ENCODE measurements around the gene CNTNAP3.
"Not testable (repeated sequence)": the region's sequence is repeated elsewhere in the genome, so short reads cannot be mapped to it uniquely, and the experiment has no call there.

Gene CNTNAP3

GRCh38 chr9:39073537-39073936, 214.4 kb downstream of the CNTNAP3 start:
- not testable (repeated sequence) for DNase-seq (ENCODE audit: low read depth in 2 of 2)

- not testable (repeated sequence) for DNase-seq (ENCODE audit: low read depth in 2 of 2)
Measured at GRCh38 chr9:39067683-39068082, 220.3 kb downstream of the CNTNAP3 start.

GRCh38 chr9:39062966-39063365, 225.0 kb downstream of the CNTNAP3 start:
- DNase-seq (ENCODE audit: low read depth in 2 of 2), result not testable (repeated sequence)

- not testable (repeated sequence) for DNase-seq (ENCODE audit: low read depth in 2 of 2)
Measured at GRCh38 chr9:39054453-39054852, 233.5 kb downstream of the CNTNAP3 start.

GRCh38 chr9:39046833-39047232, 241.1 kb downstream of the CNTNAP3 start:
- DNase-seq (ENCODE audit: low read depth in 2 of 2), result not testable (repeated sequence)

GRCh38 chr9:39042352-39042803, 245.6 kb downstream of the CNTNAP3 start:
- DNase-seq (ENCODE audit: low read depth in 2 of 2), result not testable (repeated sequence)

GRCh38 chr9:39041774-39042173, 246.2 kb downstream of the CNTNAP3 start:
- DNase-seq (ENCODE audit: low read depth in 2 of 2), result not testable (repeated sequence)

GRCh38 chr9:39039148-39039547, 248.8 kb downstream of the CNTNAP3 start:
- not testable (repeated sequence) for DNase-seq (ENCODE audit: low read depth in 2 of 2)

GRCh38 chr9:39038221-39038620, 249.7 kb downstream of the CNTNAP3 start:
- DNase-seq (ENCODE audit: low read depth in 2 of 2), result not testable (repeated sequence)

GRCh38 chr9:39033849-39034248, 254.1 kb downstream of the CNTNAP3 start:
- DNase-seq (ENCODE audit: low read depth in 2 of 2), result not testable (repeated sequence)

- not testable (repeated sequence) for DNase-seq (ENCODE audit: low read depth in 2 of 2)
Measured at GRCh38 chr9:39030204-39031019, 257.6 kb downstream of the CNTNAP3 start.

- DNase-seq (ENCODE audit: low read depth in 2 of 2), result not testable (repeated sequence)
Measured at GRCh38 chr9:39028855-39029254, 259.1 kb downstream of the CNTNAP3 start.

- not testable (repeated sequence) for DNase-seq (ENCODE audit: low read depth in 2 of 2)
Measured at GRCh38 chr9:39028168-39028567, 259.8 kb downstream of the CNTNAP3 start.

GRCh38 chr9:39025911-39026588, 261.9 kb downstream of the CNTNAP3 start:
- not testable (repeated sequence) for DNase-seq (ENCODE audit: low read depth in 2 of 2)

Measured in stimulated activated CD8-positive, alpha-beta memory T cell treated with anti-CD3 and anti-CD28 coated beads, Interleukin-15, amount 100 ng/mL, for 48 hours (primary cell).